ENCODE data around the gene FBF1.
"Not testable (repeated sequence)": the region's sequence is repeated elsewhere in the genome, so short reads cannot be mapped to it uniquely, and the experiment has no call there.

FBF1 gene

GRCh38 chr17:75875182-75875939, 65.5 kb downstream of the FBF1 start:
- no peak for DNase-seq (ENCODE audit: low read depth in 2 of 3, low spot score in 1 of 3)

GRCh38 chr17:75874323-75875181, 66.3 kb downstream of the FBF1 start:
- no peak for DNase-seq (ENCODE audit: low read depth in 2 of 3, low spot score in 1 of 3)

- DNase-seq (ENCODE audit: low read depth in 2 of 3, low spot score in 1 of 3) = no peak
These were observed 67.1 kb downstream of the FBF1 start for GRCh38 chr17:75873587-75874322.

- no peak for DNase-seq (ENCODE audit: low read depth in 2 of 3, low spot score in 1 of 3)
These were observed 68.1 kb downstream of the FBF1 start for GRCh38 chr17:75872434-75873351.

- DNase-seq (ENCODE audit: low read depth in 2 of 3, low spot score in 1 of 3) = not testable (repeated sequence)
These were observed 70.6 kb downstream of the FBF1 start for GRCh38 chr17:75870228-75870627.

GRCh38 chr17:75869282-75870141, 71.3 kb downstream of the FBF1 start:
- DNase-seq (ENCODE audit: low read depth in 2 of 3, low spot score in 1 of 3) = no peak

- DNase-seq (ENCODE audit: low read depth in 2 of 3, low spot score in 1 of 3) = not testable (repeated sequence)
These were observed 72.0 kb downstream of the FBF1 start for GRCh38 chr17:75868730-75869281.

- not testable (repeated sequence) for DNase-seq (ENCODE audit: low read depth in 2 of 3, low spot score in 1 of 3)
These were observed 75.2 kb downstream of the FBF1 start for GRCh38 chr17:75865404-75866188.

GRCh38 chr17:75864887-75865286, 76.0 kb downstream of the FBF1 start:
- DNase-seq (ENCODE audit: low read depth in 2 of 3, low spot score in 1 of 3) = not testable (repeated sequence)

GRCh38 chr17:75864448-75864871, 76.4 kb downstream of the FBF1 start:
- no peak for DNase-seq (ENCODE audit: low read depth in 2 of 3, low spot score in 1 of 3)

GRCh38 chr17:75861927-75862317, 78.9 kb downstream of the FBF1 start:
- no peak for DNase-seq (ENCODE audit: low read depth in 2 of 3, low spot score in 1 of 3)
